ENCODE measurements around the gene RAP1GAP2.

DNA sequence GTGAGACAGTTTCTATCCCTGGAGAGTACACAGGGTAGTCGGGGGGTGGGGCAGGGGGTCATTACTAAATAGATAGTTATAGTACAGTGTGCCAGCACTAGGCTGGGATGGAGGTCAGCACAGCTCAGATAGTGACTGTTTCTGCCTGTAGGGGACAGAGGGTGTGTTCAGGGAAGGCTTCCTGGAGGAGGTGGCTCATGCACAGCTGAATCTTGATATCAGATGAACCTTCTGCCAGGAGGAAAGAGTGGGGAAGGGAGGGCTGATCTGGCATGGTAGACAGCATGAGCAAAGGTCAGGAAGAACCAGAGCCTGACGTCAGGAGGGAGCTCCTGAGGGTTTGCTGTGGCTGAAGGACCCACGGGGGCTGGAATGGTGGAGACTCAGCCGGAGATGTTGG is 210.6 kb downstream of the RAP1GAP2 start:
- TF ChIP-seq CTCF (IDR thresholded peaks at IDR 0.05) (no peak), POLR2A (IDR thresholded peaks at IDR 0.05) (no peak)

All from Peyer's patch (tissue), 4 donors.